LoVo (cell line): ENCODE data around the gene ALOX5.
"Not testable (repeated sequence)": the region's sequence is repeated elsewhere in the genome, so short reads cannot be mapped to it uniquely, and the experiment has no call there.

ENCODE experiments used
- DNase-seq: peaks from one replicate; pipeline ENCODE4 v3.0.0-alpha.2; 2016; ENCODE audit warnings: low spot score

ALOX5 gene

GRCh38 chr10:45373576-45374349 lies at the start of gene ALOX5:
TSS of gene ALOX5 (plus strand) at chr10:45374216. CDS start at chr10:45374280, 64 bp downstream.
- DNase-seq: peak; percentile 71

GRCh38 chr10:45325116-45325515 lies 48.9 kb upstream of the ALOX5 start:
- no peak for DNase-seq

- not testable (repeated sequence) for DNase-seq
These were observed 47.2 kb upstream of the ALOX5 start for GRCh38 chr10:45326864-45327263.

GRCh38 chr10:45331824-45332223 lies 42.2 kb upstream of the ALOX5 start:
- DNase-seq: not testable (repeated sequence)

- no peak for DNase-seq
These were observed 34.1 kb upstream of the ALOX5 start for GRCh38 chr10:45339894-45340293.

- not testable (repeated sequence) for DNase-seq
These were observed 33.6 kb upstream of the ALOX5 start for GRCh38 chr10:45340420-45340819.

- not testable (repeated sequence) for DNase-seq
These were observed 27.2 kb upstream of the ALOX5 start for GRCh38 chr10:45346652-45347335.

GRCh38 chr10:45347464-45347863 lies 26.6 kb upstream of the ALOX5 start:
- not testable (repeated sequence) for DNase-seq

GRCh38 chr10:45348196-45348765 lies 25.7 kb upstream of the ALOX5 start:
- DNase-seq: not testable (repeated sequence)

- no peak for DNase-seq
These were observed 20.8 kb upstream of the ALOX5 start for GRCh38 chr10:45353186-45353585.

GRCh38 chr10:45354261-45354660 lies 19.8 kb upstream of the ALOX5 start:
- no peak for DNase-seq

GRCh38 chr10:45355494-45355893 lies 18.5 kb upstream of the ALOX5 start:
- DNase-seq: no peak

GRCh38 chr10:45358961-45359360 lies 15.1 kb upstream of the ALOX5 start:
- not testable (repeated sequence) for DNase-seq

GRCh38 chr10:45361983-45362799 lies 11.8 kb upstream of the ALOX5 start:
- not testable (repeated sequence) for DNase-seq

GRCh38 chr10:45367643-45368042 lies 6.4 kb upstream of the ALOX5 start:
- not testable (repeated sequence) for DNase-seq

GRCh38 chr10:45368181-45368580 lies 5.8 kb upstream of the ALOX5 start:
- no peak for DNase-seq

- DNase-seq: no peak
These were observed 3.6 kb upstream of the ALOX5 start for GRCh38 chr10:45370202-45370955.

- no peak for DNase-seq
These were observed 2.5 kb upstream of the ALOX5 start for GRCh38 chr10:45371560-45371959.

- no peak for DNase-seq
These were observed 1.6 kb upstream of the ALOX5 start for GRCh38 chr10:45372251-45372951.

- DNase-seq: no peak
These were observed 927 bp upstream of the ALOX5 start for GRCh38 chr10:45373003-45373575.
